K562 (cell line): ENCODE data around the gene COL16A1. TPM values are rescaled to one million over a fixed set of nuclear protein-coding genes. Genes with fewer than 3 reads are reported as not detected.

ENCODE experiments used
- ATAC-seq: fragments of 200-7000 bp; cut with Tn5 transposase; 3 replicates; pipeline ENCODE4 v1.9.1; 2020; ENCODE audit warnings: moderate library complexity
- BruUV-seq: library from RNA; stranded (reverse); fragments of 400-500 nt; replicated peaks from 2 replicates; lab custom pipeline; 2021; lab: Mats Ljungman, UMichigan
- CTCF ChIA-PET: fragments of 300-600 bp; formaldehyde crosslinking; extraction: SDS; loops from one replicate; lab custom pipeline; 2021; ENCODE audit warnings: low intra/inter-chr PET ratio; lab: Yijun Ruan, JAX
- POLR2A ChIA-PET: fragments of 300-600, 350-650 bp; sonication (Branson Sonifier 250); formaldehyde crosslinking; extraction: SDS; loops from one replicate; lab custom pipeline; 2021; ENCODE audit warnings: antibody characterized with exemption, inconsistent platforms; lab: Yijun Ruan, JAX
- DNase-seq, 4 experiments: peaks; one replicate each; pipeline versions ENCODE4 v3.0.0 to v3.0.0-alpha.2; 2011 to 2018; ENCODE audit warnings: low spot score in 3 of 4, mixed read lengths in 3 of 4; ENCODE audit errors: extremely low read depth in 1 of 4
- FAIRE-seq: peaks from 2 replicates; lab custom pipeline; 2011; peaks lifted over from hg19 to GRCh38; lab: Jason Lieb, UNC
- H2AFZ ChIP-seq: 2 replicates; pipeline ENCODE4 v1.6.0; 2011; ENCODE audit warnings: low read depth, low read length, control low read depth, inconsistent platforms
- H3K27ac ChIP-seq: fragments of 200-600 bp; 3 replicates; pipeline ENCODE4 v1.8.0; 2011; ENCODE audit warnings: low read depth, mild to moderate bottlenecking, control low read depth, inconsistent platforms, low read length, moderate library complexity, mixed read lengths; ENCODE audit errors: extremely low read depth
- H3K27me3 ChIP-seq, 2 experiments: fragments of 300-600 bp in 1 of 2; 2 replicates in 1 of 2; 3 replicates in 1 of 2; pipeline versions ENCODE4 v1.6.0 to v1.8.0; 2011; ENCODE audit warnings: inconsistent platforms in 2 of 2, low read length in 2 of 2, mild to moderate bottlenecking in 1 of 2, mixed read lengths in 1 of 2, moderate library complexity in 1 of 2; ENCODE audit not compliant: control insufficient read depth in 2 of 2, insufficient read depth in 2 of 2
- H3K36me3 ChIP-seq: fragments of 300-600 bp; 3 replicates; pipeline ENCODE4 v1.8.0; 2011; ENCODE audit warnings: mild to moderate bottlenecking, low read length, inconsistent platforms; ENCODE audit not compliant: control insufficient read depth, insufficient read depth
- H3K4me1 ChIP-seq, 2 experiments: fragments of 200-600 bp in 1 of 2; replicated peaks in 1 of 2; 2 replicates in 1 of 2; 3 replicates in 1 of 2; pipeline versions ENCODE4 v1.5.1 to v1.8.0; 2011; ENCODE audit warnings: inconsistent platforms in 2 of 2, low read length in 2 of 2, mild to moderate bottlenecking in 1 of 2, mixed read lengths in 1 of 2, moderate library complexity in 1 of 2; ENCODE audit not compliant: control insufficient read depth in 2 of 2, insufficient read depth in 2 of 2
- H3K4me2 ChIP-seq: 2 replicates; pipeline ENCODE4 v1.6.1; 2011; ENCODE audit warnings: low read length, control low read depth, inconsistent platforms, mixed read lengths; ENCODE audit not compliant: insufficient read depth
- H3K4me3 ChIP-seq: fragments of 200-600 bp; sonication (generic), shearing (Covaris generic); 2 replicates; pipeline ENCODE4 v1.5.1; 2016; ENCODE audit warnings: control low read depth, inconsistent platforms
- H3K79me2 ChIP-seq: fragments of 200-600 bp; 3 replicates; pipeline ENCODE4 v1.8.0; 2011; ENCODE audit warnings: low read length, inconsistent platforms; ENCODE audit not compliant: control insufficient read depth, insufficient read depth
- H3K9ac ChIP-seq, 2 experiments: 2 replicates each; pipeline versions ENCODE4 v1.6.0 to v1.6.1; 2011; ENCODE audit warnings: low read depth in 2 of 2, low read length in 2 of 2, control low read depth in 1 of 2, inconsistent platforms in 1 of 2, mild to moderate bottlenecking in 1 of 2, mixed read lengths in 1 of 2; ENCODE audit not compliant: insufficient read depth in 1 of 2
- H3K9me1 ChIP-seq: one replicate; pipeline ENCODE4 v1.6.0; 2011; ENCODE audit warnings: inconsistent platforms, mild to moderate bottlenecking, low read length, moderate library complexity; ENCODE audit not compliant: control insufficient read depth, insufficient read depth
- H3K9me3 ChIP-seq: replicated peaks from 2 replicates; pipeline ENCODE4 v1.5.1; 2011; ENCODE audit warnings: low read depth, low read length, inconsistent platforms; ENCODE audit not compliant: control insufficient read depth, insufficient read depth
- H4K20me1 ChIP-seq: replicated peaks from 2 replicates; pipeline ENCODE4 v1.6.1; 2011; ENCODE audit warnings: low read length, inconsistent platforms, mixed read lengths; ENCODE audit not compliant: control insufficient read depth, insufficient read depth
- ATF1 ChIP-seq, 2 experiments: fragments of 450-650 bp in 1 of 2; IDR thresholded peaks; 2 replicates each; pipeline ENCODE4 v1.6.1; 2016; ENCODE audit warnings: missing compliant biosample characterization in 1 of 2, missing genetic modification characterization in 1 of 2
- ERF ChIP-seq: fragments of 450-650 bp; formaldehyde crosslinking; IDR thresholded peaks from 2 replicates; pipeline ENCODE4 v1.4.0; 2020; ENCODE audit warnings: mild to moderate bottlenecking, mixed read lengths
- KAT8 ChIP-seq: fragments of 450-650 bp; IDR thresholded peaks from 2 replicates; pipeline ENCODE4 v1.6.1; 2016; ENCODE audit warnings: low read depth, mild to moderate bottlenecking
- XRCC4 ChIP-seq: IDR thresholded peaks from one replicate; pipeline ENCODE4 v1.6.1; 2011; ENCODE audit not compliant: insufficient read depth, insufficient read length; ENCODE audit errors: extremely low read depth
- ZNF699 ChIP-seq: fragments of 250-450 bp; sonication (Bioruptor Pico); IDR thresholded peaks from 2 replicates; pipeline ENCODE4 v1.8.0; 2021; ENCODE audit warnings: mild to moderate bottlenecking, moderate library complexity; ENCODE audit not compliant: insufficient replicate concordance
- WGBS: fragments of 100-300 bp; shearing (Covaris generic); methylation state at CpG from one replicate; pipeline ENCODE4 v1.1.6; 2016; ENCODE audit warnings: low coverage, mixed read lengths; ENCODE audit not compliant: insufficient coverage; ENCODE audit errors: missing lambda C conversion rate; 5-methylcytosine and 5-hydroxymethylcytosine counted together
- in situ Hi-C: fragments of 300-500 bp; cut with MboI; formaldehyde crosslinking; loops from 4 replicates; pipeline ENCODE4 v1.15.0; 2018; ENCODE audit warnings: inconsistent platforms, mixed read lengths
- intact Hi-C: fragments of 100-400 bp; cut with micrococcal nuclease; formaldehyde crosslinking; loops from 2 replicates; pipeline ENCODE4 v1.14.2; 2022
- polyA plus RNA-seq, 8 experiments: library from polyadenylated mRNA; depleted of rRNA in 4 of 8; stranded (reverse) in 5 of 8; unstranded in 3 of 8; fragments of >200 nt; fragmentation: Nextera tagmentation in 2 of 8; fragmentation: Illumina TruSeq in 1 of 8; extraction: Ambion mirVana in 2 of 8; extraction: Trizol in 1 of 8; gene quantifications; 2 replicates each; pipeline versions ENCODE4 v1.2.1 to v1.2.3, GENCODE V29; 2011 to 2014; ENCODE audit warnings: inconsistent platforms in 1 of 8, missing spikeins in 1 of 8
- total RNA-seq, 7 experiments: library from RNA; depleted of rRNA in 6 of 7; stranded (reverse); fragments of >200 nt in 6 of 7; fragmentation: Illumina TruSeq in 2 of 7; extraction: Trizol in 2 of 7; gene quantifications; 2 replicates each; pipeline versions ENCODE4 v1.2.1 to v1.2.3, GENCODE V29; 2011 to 2021; ENCODE audit warnings: low replicate concordance in 1 of 7

Gene COL16A1
- total and polyA plus RNA-seq, 9 of the 15 experiments (the other 6 are each of a cell fraction or from before 2014, with no cell fraction given) = 0.11 to 0.60 (median 0.11) TPM; not detected in 6

- ATAC-seq = no peak
- DNase-seq = no peak
- no TSS peak for BruUV-seq
- CTCF ChIA-PET = no interaction called here
- WGBS = 67% methylated on average over 5 of the region's 5 CpGs
- in situ Hi-C loops = no loop called here
- Histone ChIP-seq H2AFZ (no peak overlapping the region), H3K9me3 (no peaks in the 10 kb centered on the region), H3K9me1 (no peaks in the 10 kb centered on the region), H4K20me1 (peaks cover 6% of the 10 kb centered on the region; the same call in 1 of the 2 replicates), H3K27ac (no peak overlapping the region), H3K27me3 (no peaks in the 10 kb centered on the region), H3K79me2 (peaks cover 50% of the 10 kb centered on the region; the same call in 2 of the 3 replicates), H3K4me2 (no peak overlapping the region), H3K4me1 (peaks cover 0 to 7% of the 10 kb centered on the region in 2 experiments; a peak in 2 of 5 replicates), H3K9ac (no peak overlapping the region), H3K4me3 (no peak overlapping the region), H3K36me3 (peaks cover 15% of the 10 kb centered on the region; the same call in 2 of the 3 replicates)
- no peak for FAIRE-seq
- intact Hi-C loops = no loop called here
- POLR2A ChIA-PET = interaction anchor here (0.6 to 5.7 kb wide), 4 partner anchors 9 to 53 kb away, joined by 3 to 47 read pairs (median 4); no protein-coding TSS in a partner anchor
- TF ChIP-seq ERF (CRISPR knock-in tag) = no peak
- TF ChIP-seq KAT8 = no peak
- no peak for TF ChIP-seq XRCC4
- TF ChIP-seq ZNF699 (CRISPR knock-in tag) = no peak
- no peak for TF ChIP-seq ATF1 (CRISPR knock-in tag; IDR thresholded peaks at IDR 0.05)
- TF ChIP-seq ATF1 (tag; IDR thresholded peaks at IDR 0.05) = no peak
Measured at GRCh38 chr1:31637915-31638673, 65.7 kb downstream of the COL16A1 start.
